Activated CD8-positive, alpha-beta memory T cell treated with anti-CD3 and anti-CD28 coated beads for 48 hours (primary cell): ENCODE data around the gene OGDHL.

Experiments
- DNase-seq, 3 experiments: peaks; one replicate each; pipeline ENCODE4 v3.0.0-alpha.2; 2020; ENCODE audit warnings: low read depth in 2 of 3, low spot score in 2 of 3

The OGDHL gene

DNA sequence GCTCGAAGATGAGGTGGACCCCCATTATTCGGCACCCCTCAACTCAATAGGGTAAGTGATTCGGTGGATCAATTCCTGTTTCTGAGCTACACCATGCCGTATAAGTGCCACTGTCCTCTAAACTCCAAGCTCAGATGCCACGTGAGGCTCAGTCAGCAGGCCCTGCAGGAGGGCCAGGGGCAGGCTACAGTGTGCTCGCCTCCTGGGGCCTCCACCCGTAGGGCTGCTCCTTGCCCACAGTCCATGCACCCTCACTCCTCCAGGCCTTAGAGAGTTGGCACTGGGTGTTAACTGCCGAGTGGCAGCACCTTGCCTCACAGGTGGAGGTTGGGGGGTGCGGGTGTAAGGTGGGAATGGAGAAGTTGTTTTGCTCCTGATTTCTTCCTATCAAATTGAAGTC, 70.5 kb downstream of the OGDHL start:
- no peak for DNase-seq

DNA sequence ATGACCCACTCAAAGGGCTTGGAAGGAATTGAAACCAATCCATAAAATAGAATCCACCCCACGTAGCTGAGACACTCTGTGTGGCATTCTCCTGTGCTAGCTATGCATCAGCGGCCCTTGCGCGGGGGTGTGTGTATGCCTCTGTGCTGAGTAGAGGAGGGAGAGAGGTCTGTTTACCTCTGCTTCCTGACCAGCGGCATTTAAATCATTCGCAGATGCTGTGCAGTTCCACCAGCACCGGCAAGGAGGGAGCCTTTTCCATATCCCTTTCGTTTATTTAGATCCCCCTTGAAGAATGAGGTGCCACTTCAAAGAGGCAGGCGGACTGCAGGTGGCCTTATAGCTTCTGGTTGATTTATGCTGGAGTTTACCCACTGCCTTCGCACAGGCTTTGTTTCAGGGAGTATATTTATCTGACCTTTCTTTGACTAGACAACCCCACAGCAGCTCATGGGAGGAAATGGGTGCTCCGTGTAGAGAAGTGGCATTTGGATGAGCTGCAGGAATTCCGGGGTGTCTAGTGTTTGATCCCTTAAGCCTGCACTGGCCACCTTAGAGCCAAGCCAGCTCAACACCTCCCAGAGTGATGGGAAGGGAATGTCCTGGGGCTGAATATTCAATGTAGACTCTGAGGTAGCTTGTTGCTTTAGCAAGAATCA, 71.3 kb downstream of the OGDHL start:
- no peak for DNase-seq

DNA sequence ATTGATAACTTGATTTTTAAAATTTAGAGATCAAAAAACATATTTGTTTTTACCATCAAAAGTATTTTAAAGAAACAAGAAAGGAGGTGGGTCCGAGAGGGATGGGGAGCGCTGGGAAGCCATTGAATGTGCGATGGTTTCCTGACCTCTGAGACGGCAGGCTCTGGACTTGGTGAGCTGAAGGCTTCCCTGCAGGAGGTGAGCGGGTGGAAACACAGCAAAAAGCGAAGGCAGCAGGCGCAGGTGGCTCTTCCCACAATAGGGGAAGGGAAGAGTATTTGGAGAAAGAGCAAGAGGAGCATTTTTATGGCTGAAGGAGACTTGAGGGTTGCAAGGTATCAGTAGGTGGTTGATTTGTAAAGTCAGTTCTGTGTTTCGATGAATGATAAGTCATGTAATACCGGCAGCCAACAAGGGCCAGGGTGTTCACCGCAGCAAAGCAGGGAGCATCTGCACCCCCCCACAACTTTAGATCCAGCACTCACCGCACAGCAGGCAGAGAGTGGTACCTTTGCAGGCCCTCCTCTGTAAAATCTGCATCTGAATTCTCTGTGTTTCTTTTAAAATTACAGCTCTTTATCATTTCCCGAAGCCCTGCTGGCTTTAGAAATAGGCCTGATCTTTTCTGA, 72.1 kb downstream of the OGDHL start:
- no peak for DNase-seq

DNA sequence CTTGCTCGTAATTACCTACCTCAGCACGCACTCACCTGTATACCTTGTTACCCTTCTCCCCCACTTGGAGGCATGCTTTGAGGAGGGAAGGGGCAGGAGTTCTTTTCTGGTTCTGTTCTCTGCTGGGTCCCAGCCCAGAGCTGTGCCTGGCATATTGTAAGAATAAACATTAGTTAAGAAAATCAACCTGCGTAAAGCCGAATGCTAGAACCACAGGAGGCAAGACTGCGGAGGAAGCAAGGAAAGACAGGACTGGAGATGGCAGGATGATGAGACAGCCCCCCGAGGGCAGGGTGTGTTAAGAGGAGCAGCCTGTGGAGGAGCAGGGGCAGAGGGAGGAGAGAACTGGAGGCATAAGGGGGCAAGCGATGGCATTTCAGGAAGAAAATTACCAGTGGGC, 73.2 kb downstream of the OGDHL start:
- no peak for DNase-seq

DNA sequence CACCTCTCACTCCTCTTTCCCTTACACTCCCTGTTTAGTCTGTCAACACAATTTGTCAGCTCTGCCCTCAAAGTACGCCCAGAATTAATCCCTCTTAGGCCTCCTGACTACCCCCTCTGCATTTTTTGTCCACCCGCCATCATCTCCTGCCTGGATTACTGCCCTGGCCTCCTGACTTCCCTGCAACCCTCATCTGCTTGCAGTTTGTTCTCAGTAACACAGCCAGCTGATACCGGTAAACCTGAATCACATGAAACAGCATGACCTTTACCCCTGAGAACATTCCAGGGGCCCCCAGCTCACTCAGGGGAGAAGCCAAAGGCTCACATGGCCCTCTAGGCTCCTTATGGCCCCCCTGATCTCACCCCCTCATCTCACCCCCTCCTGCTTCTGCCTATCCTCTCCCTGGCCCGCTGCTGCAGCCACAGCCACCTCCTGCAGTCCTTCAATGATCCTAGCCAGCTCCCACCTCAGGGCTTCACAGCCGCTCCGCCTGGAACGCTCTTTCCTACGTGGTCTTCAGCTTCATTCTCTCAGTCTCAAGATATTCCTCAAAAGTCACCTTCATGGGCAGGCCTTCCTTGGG, 73.8 kb downstream of the OGDHL start:
- DNase-seq = no peak

DNA sequence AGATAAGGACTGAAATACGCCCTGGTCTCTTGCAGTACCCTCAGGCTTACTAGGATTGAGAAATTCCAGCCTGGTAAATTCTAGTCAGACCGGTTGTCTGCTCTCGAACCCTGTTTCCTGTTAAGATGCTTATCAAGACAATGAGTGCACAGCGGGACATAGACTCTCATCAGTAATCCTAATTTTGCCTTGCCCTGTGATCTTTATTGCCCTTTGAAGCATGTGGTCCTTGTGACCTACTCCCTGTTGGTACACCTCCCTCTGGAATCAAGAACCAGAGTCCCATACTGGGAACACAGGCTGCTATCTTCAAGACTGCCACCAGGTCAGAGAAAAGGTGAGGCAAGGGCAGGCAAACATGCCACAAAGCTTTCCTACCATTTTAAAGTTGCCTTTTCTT, 75.5 kb downstream of the OGDHL start:
- no peak for DNase-seq
